HEK293T (cell line): ENCODE measurements around the gene CDH4.

Source experiments
- BHLHE40 ChIP-seq: fragments of 450-650 bp; IDR thresholded peaks from 2 replicates; pipeline ENCODE4 v1.6.1; 2016; ENCODE audit warnings: mild to moderate bottlenecking, moderate library complexity, borderline replicate concordance
- ELF4 ChIP-seq: fragments of 450-650 bp; IDR thresholded peaks from 2 replicates; pipeline ENCODE4 v1.6.1; 2017; ENCODE audit warnings: antibody characterized with exemption
- FOXA1 ChIP-seq: fragments of 450-650 bp; IDR thresholded peaks from 2 replicates; pipeline ENCODE4 v1.6.1; 2016; ENCODE audit warnings: mild to moderate bottlenecking
- FOXK2 ChIP-seq: fragments of 450-650 bp; IDR thresholded peaks from 2 replicates; pipeline ENCODE4 v1.6.1; 2016; ENCODE audit warnings: mild to moderate bottlenecking
- HDGF ChIP-seq: fragments of 450-650 bp; IDR thresholded peaks from 2 replicates; pipeline ENCODE4 v1.6.1; 2017; ENCODE audit warnings: antibody characterized with exemption, borderline replicate concordance
- NFRKB ChIP-seq: fragments of 450-650 bp; IDR thresholded peaks from 2 replicates; pipeline ENCODE4 v1.6.1; 2016; ENCODE audit warnings: mild to moderate bottlenecking, moderate library complexity
- ZNF384 ChIP-seq: fragments of 450-650 bp; IDR thresholded peaks from 2 replicates; pipeline ENCODE4 v1.6.1; 2016

DNA sequence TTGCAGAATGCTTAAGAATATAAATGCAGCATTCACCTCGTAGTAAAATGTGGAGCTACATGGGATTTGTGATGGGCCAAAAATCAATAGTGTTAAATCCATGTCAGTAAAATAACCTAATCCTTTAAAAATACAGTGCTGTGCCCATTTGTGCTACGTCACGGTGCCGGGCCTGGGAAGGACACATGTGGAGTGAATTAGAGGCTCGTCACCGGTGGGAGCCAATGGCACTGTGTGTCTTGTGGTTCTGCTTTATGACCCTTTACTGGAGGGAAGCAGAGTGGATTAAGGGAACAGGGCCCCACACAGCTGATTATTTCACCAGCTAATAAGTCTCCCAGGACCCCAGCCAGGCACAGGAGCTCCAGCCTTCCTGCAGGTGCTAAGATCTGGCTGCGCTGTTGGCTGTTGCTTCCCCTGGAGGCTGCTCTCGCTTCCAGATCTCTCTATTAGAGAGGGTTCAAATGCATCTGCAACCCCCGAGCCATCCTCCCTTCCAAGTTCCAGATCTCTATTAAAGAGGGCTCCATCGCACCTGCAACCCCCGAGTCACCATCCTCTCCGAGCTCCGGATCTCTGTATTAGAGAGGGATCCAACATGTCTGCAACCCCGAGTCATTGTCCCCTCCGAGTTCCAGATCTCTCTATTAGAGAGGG lies 405.8 kb downstream of the CDH4 start:
- TF ChIP-seq NFRKB = no peak
- TF ChIP-seq BHLHE40 = no peak
- TF ChIP-seq FOXA1 = no peak
- TF ChIP-seq ELF4 = no peak
- no peak for TF ChIP-seq FOXK2
- no peak for TF ChIP-seq ZNF384
- TF ChIP-seq HDGF = no peak
